Activated gamma-delta T cell treated with Interleukin-2 at 50 U/mL for 16 hours (primary cell): Measurements from ENCODE around the gene CSRP1.
A peak's percentile ranks its signal among the peaks of the same experiment; 100 is the strongest.
"Not testable (repeated sequence)": the region's sequence is repeated elsewhere in the genome, so short reads cannot be mapped to it uniquely, and the experiment has no call there.

Experiments used
- DNase-seq: peaks from one replicate; pipeline ENCODE4 v3.0.0-alpha.2; 2020

Gene CSRP1

DNA sequence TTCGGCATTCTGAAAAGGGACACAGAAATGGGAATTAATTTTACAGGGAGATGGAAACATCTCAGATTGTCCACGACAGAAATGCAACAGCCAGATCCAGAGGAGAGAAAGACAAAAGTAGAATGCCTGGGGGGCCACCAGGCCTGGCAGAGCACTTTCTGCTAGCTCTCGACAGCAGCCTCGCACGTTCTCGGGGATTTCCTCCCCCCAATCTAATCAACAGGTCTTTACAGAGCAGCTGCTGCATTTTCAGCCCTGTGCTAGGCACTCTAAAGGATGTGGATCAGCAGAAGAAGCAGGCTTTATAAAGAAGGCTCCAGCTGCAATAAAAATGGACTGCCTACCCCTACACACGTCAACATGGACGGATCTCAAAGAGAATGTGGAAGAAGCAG lies 10.6 kb downstream of the CSRP1 start:
- DNase-seq, result no peak

DNA sequence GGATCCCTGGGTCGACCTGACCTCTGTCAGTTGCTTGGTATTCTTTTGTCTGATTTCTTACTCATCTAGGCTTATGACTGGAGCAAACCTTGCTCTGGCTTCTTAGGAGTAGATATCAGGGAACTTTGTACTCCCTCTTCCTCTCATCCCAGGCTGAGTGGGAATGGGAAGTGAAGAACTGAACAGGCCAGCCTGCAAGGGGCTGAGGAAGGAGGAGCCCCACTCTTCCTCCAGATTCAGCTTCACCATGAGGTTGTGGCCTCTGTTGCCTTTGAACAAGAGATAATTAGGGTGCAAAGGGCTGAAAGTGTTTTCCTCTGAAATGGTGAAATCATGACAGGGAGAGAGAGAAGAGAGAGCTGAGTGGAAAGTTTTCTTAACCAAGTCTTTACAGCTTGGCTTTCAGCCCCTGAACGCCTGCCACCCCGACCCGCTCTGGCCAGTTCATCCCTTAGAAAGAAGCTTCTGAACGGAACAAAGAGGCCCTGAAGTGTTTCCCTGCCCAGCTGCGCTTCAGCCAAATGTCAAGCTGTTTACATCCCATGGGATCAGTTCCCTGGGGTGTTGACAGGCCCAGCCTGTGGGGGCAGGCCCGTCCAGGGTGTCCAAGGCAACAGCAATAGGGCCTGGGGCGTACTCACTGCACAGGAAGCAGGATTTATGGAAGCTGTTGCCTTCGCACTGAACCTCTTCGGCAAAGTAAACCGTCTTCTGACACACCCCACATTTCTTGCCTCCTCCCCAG lies 11.2 kb downstream of the CSRP1 start:
- DNase-seq, result no peak

DNA sequence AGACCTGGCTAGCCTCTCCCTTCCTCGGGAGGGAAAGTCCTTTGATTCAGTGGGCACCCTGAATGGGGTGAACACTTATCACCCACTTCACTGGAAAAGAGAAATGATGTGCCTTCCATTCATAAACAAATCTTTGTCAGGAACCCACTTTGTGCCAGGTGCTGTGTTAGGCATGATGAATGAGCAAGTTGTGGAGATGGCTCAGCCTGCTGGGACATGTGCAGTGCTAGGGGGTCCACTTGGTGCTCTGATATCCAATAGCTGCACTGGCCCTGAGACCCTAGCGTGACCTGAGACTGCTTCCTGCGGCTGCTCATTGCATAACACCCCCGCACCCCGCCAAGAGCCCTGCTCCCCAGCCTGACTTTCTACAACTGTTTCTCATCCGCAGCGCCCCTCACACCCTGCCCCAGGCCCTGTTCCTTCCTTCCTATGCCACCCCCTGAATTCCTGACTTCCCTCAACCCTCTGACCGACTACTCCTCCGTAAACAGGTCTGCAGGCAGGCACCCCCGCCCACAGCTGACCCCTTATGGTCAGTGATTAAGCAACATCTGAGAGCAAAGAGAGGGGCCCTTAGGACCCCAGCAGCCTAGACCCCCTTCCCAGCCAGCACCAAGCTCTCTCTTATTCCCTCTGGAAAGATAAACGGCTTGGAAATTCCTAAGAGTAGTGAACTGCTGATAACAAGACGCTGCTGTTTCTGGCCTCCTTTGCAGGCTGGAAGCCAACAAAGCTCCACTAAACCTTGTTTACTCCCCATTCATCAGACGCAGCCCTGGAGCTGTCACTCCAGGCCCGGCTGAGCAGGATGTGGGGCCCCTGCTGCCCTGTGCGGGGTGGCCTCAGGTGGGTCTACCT lies 12.9 kb downstream of the CSRP1 start:
- no peak for DNase-seq

DNA sequence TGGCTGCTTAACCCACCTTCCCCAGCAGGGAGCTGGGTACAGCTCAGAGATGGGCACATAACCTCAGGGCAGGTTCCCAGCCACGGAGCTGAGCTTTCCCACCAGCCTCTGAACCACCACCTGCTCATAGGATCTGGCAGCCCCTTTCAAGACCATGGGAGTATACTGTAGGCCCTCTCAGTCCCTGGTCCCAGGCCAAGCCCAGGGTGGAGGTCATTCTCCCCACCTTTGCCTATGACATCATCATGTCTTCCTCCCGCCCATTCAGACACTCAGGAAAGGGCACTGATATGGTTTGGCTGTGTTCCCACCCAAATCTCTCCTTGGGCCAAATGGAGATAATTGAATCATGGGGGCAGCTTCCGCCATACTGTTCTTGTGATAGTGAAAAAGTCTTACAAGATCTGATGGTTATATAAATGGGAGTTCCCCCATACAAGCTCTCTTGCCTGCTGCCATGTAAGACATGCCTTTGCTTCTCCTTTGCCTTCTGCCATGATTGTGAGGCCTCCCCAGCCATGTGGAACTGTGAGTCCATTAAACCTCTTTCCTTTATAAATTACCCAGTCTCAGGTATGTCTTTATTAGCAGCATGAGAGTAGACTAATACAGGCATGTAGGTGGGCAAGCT lies 13.8 kb downstream of the CSRP1 start:
- DNase-seq, result not testable (repeated sequence)

DNA sequence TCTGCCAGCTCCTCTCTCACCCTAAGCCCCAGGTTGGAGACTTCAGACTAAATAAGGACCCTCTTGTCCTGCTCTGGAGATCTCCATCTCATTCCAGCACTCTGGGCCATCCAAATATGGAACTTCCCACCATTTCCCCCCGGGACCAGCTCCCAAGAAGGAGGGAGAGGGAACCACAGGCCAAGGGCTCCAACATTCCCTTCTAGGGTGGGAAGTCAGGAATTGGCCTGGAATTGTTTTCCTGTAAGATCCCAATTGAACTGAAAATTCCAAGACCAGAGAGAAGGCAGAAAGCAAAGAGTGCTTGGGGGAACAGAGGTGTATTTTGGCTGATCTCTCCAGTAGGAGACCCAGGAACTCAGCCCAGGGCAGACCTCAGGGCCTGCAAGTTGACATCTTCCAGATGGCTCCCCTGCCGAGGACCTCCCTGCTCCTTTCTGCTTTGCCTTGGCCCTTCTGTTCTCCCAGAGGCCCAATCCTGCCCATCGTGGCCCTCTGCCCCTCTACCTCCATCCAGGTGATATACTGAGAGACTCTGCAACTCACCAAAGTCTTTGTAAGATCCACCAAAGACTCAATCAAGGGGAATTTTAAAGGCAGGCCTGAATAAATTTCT lies 14.9 kb downstream of the CSRP1 start:
- DNase-seq, result no peak

DNA sequence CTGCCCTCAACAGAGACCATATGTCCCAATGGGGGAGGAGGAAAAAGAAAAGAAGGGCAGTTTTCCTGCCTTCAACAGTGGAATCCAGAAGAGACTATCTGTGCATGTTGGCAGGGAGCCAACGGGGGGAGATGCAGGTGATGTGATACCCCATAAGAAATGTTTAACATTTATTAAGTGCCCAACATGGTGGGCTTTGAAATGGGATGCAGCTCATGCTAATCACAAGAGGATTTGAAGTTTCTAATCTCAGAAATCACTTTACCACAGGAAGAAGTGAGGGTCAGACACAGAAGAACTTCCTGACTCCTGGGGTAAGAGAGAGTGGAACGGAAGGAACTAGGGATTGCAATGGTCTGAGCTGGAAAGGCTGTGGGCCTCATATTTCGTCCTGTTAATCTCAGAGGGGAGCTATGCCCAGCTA lies 16.2 kb downstream of the CSRP1 start:
- no peak for DNase-seq

DNA sequence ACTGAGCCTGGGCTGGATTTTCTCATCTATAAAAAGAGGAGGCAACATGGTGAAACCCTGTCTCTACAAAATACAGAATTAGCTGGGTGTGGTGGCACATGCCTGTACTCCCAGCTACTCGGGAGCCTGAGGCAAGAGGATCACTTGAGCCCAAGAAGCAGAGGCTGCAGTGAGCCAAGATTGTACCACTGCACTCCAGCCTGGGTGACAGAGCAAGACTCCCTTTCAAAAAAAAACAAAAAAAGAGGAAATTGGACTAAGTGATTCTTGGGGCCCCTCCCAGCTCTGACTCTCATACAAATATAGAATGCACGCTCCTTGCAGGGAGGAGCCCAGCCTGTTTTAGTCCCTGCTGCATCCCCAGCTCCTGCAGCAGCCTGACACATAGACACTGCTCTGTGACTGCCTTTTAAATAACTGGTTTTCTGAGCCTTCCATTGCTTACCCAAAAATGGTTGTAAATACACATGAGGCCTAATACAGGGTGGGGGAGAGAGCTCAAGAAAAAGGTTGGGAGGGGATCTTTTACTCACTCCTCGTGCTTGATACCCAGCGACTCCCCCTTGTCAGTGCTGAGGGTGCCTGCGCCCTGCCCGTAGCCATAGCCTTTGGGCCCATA lies 17.2 kb downstream of the CSRP1 start:
- no peak for DNase-seq

DNA sequence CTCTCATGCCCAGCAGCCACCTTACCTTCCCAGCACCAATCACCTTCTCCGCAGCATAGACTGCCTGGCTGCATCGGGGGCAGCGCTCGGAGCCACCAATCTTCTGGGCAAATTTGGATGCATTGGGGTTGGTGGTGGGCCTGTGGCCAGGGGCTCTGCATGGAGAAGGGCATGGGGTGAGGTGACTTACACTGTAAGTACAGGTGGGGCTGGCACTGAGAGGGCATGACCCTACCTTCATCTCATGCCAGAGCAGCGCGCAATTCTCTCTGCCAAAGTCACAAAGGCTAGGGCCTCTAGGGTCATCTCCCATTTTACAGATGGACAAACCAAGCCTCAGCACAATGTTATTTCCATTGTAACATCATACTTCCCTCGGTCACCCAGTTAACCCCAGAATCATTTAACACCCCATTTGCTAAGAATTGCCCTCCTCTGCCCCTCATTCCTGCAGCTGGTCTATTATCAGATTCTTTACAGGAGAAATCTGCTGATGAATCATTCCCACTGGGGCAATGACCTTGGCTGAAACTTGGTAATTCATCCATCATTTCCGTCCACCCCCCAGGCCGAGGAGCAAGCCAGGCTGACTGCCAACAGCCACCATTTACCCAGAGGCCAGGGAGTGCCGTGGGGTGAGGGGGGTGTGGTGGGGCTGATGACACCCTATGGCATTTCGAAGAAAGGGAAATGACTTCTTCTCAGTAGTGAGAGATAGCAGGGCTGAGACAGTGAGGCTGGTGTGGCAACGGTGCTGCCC lies 17.9 kb downstream of the CSRP1 start:
- no peak for DNase-seq

DNA sequence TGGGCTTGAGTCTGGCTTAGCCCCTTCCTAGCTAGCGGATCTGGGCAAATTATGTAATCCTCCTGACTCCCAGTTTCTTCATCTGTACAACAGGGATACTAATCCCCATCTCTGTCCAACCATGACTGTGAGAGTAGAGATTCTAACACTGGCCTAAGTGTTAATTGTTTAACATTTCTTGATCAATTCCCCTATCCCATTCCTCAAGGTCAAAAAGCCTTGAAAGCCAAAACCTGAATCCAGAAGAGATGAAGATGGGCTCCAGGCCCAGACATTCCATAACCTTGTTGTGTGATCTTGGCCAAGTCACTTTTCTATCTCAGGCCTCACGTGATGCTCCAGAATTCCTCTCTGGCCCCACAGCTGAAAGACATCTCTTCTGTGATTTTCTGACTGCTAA lies 19.2 kb downstream of the CSRP1 start:
- DNase-seq, result no peak

DNA sequence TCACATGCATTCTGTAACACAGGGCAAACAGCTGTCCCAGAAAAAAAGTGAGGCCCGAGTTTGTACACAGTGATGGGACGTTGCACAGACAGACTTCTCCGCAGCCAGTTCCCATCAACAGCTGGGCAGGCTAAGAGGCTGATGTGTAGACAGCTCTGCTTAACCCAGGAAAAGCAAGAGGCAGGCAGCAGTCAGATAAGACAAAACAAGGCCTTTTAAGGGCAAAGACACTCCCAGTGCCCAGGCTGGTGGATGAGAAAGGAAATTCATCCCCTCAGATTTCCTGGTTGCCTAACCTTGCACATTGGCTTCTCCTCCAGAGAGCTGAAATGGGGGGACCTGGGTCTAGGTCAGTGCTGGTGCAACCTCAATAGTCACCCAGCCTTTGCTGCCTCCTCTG lies 20.7 kb downstream of the CSRP1 start:
- DNase-seq, result no peak

DNA sequence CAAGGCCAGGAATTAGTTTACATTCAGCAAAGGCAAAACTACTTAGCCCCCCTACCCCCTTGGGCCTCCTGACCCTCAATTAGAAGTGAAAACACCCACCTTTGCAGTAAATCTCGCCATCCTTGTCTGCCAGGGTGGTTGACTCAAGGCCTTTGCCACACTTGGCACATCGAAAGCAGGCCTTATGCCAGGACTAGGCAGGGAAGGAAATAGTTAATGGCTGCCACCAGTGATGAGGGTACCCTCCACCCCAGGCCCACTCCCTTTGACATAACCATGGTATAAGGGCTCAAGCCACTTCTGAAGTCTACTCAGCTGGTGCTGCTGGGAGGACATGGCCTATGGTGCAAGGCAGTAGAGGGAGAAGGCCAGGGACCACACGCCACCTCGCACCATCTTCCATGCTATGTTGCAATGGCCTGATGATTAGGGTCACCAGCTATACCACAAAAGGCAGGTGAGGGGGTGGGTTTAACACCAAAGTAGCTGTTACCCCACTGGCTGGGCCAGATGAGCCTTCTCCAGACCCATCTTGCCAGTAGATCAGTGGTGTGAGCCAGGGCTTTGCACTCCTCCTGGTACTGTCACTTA lies 21.6 kb downstream of the CSRP1 start:
- no peak for DNase-seq

DNA sequence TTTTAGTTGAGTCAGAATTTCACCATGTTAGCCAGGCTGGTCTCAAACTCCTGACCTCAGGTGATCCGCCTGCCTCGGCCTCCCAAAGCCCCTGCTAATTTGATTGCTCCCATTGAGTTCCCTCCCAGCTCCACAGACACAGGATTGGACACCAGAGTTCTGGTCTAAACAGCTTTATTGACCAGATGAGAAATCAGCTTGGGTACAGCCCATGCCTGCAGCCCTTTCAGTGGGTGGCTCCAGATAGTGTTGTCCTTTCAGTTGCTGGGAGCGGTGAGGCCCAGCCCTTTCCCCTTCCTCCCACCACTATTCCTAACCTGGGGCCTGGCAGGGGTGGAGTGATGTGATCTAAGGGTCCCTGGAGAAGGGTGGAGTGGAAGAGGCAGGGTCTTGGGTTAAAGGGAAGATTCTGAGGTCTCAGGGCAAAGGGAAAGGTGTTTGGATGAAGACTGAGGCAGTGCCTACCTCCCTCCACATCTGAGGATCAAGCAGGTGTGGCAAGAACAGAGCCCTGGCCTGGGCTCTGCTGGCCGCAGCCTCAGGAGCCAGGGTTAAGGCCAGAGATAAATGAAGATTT lies 23.5 kb downstream of the CSRP1 start:
- DNase-seq, result no peak

DNA sequence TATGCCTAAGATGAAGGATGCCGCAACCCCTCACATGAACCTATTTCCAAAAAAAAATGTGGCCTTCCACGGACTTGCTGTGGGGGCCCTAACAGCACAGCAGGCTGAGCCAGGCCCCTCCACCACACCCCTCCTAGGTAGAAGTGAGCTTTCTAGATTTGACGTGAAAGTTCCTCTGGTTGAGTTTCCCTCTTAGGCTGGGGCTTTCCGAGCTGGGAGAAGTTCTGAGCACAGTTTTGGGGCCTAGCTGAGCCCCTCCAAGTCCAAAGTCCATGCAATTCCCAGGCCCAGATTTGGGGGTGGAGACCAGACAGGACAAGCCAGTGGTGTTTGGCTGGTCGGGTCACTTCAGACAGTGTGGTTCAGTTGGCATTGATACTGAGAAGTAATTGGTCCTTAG lies 24.2 kb downstream of the CSRP1 start:
- DNase-seq, result no peak

DNA sequence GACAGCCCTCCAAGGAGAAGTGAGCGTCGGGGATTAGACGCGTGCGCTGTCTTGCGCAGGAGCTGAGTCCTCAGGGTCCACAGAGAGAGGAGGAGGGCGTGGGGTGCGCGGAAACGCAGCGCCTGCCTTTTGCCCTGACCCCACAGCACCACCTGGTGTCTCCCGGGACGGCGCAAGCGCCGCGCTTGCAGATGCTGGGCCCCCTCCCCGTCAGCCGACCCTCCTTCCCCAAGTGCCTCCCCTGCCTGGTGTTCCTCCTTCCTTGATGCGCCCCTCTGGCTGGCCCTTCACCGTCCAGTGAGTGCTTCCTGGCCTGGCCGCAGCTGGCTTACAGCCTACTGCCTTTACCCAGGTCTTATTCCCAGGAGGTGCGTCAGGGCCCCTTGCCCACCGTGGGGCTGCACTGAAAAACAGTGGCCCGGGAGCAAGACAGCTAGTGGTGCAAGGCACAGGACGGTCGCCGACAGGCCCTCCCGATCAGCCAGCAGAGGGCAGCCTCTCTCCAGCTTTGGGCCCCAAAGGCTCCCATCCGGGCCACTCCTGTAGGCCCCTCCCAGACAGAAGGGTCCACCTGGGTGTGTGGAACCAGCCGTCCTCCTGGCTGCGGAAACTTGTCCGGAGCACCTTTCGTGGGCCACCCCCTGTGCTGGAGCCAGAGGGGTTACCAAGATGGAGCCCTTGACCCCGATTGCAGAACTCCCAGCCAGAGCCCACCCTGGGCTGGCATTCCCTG lies 25.0 kb downstream of the CSRP1 start:
- DNase-seq, result peak; percentile 71

DNA sequence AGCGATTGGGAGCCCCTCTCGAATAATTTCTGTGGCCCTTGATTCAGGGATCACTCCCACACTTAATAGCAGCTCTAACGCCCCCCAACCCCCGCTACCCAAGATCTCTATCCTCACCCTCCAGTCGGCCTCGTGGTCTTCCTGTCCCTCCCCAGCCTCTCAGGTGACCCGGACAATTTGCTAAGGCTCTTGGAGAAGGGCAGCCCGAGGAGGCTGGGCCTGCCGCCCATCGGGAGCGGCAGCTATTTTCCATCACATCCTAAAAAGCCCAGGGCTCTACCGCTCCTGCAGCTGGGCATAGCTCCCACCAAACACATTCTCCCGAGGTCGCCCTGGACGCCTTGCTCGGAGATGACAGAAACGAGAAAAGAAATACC lies 25.9 kb downstream of the CSRP1 start:
- DNase-seq, result no peak

DNA sequence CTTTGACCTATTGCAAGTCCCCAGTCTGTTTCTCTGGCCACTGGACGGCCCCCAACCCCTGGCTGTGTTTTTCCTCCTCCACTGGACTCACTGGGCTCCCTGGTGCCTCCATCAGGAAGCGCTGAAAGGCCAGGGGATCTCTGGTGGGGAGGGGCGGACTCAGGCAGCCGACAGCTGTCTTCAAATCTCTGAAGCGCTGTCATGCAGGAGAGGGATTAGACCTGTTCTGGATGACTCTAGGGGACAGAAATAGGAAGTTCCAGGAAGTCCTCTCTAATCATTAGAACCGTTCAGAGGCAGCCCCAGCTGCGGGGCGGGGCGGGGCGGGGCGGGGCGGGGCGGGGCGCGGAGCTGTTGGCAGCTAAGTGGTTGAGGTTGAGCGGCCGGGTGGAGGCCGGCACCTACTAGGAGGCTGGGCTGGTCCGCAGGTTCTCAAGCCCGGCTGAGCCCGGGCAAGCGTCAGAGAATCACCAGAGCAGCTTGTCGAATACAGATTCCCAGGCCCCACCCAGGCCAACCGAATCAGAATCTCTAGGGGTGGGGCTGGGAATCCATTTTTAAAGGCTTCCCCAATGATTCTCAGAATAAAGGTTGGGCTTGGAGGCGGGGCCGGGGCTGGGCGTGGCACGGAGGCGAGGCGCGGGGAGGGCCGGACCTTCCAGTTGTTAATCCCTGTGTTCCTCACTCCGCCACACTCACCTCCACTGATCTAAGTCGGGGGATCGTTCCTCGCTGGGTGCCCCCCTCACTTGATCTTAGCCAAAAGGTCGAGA lies 26.5 kb downstream of the CSRP1 start:
- DNase-seq, result no peak

DNA sequence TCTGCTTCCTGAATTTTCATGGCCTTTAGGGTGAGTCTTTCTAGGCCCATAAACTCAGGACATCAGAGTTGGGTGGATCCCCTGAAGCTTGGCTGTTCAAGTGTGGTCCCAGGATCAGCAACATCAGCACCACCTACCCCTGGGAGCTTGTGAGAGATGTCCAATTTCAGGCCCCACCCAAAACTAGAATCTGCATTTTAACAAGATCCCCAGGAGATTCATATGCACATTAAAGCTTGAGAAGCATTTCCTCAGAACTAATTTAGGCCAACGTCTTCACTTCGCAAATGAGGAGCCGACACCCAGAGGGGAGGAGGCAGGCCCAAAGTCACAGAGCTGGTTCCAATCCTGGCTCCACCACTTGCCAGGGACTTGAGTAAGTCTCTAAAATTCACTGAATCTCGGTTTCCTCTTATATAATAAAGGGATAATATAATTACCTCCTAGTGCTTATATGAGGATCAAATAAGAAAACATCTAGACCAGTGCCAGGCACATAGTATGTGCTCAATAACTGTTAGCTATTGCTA lies 27.7 kb downstream of the CSRP1 start:
- DNase-seq, result no peak

DNA sequence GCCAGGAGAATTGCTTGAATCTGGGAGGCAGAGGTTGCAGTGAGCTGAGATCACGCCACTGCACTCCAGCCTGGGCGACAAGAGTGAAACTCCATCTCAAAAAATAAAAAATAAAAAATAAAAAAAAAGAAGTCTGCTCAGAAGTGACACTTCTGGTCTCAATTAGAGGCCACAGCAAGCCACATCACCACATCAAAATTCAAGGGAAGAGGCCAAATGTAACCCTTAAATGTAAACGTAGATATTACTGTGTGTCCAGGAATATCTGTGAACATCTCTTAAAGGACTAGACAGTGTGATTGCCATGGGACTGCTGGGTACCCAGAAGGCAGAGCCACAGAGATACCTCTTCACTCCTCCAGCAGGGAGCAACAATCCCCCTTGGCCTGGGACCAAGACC lies 28.3 kb downstream of the CSRP1 start:
- not testable (repeated sequence) for DNase-seq

DNA sequence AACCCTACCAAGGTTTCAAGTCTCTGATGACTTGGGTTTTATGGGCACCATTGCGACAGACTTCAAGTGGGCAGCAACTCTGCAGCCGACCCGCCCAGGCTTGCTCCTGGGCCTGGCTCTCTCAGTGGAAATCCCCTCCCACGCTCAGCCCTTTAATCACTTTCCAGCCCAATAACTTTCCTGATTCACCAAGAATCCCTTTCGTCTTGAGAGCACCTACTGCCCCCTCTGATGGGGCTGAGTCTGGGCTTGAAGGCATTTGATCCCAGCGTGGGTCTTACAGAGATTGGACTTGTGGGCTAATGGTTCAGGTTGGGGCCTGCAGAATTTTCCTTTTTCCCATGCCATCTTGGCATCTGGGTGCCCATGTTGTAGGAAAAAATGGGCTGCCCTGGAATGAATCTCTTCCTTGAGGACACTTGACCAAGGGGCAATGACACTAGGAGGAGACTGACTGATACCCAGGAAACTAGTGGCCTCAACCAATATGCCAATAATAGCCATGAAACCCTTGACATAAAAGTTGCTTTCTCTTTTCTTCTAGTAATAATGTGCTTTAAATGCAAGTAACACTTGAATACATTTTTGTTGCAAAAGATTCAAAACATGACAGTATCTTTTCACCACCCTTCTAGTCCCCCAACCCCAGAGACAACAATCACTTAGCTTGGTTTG lies 30.1 kb downstream of the CSRP1 start:
- no peak for DNase-seq
